ENCODE data around the gene CDC7. TPM values are rescaled to one million over a fixed set of nuclear protein-coding genes. Genes with fewer than 3 reads are reported as not detected.
"Not testable (repeated sequence)": the region's sequence is repeated elsewhere in the genome, so short reads cannot be mapped to it uniquely, and the experiment has no call there.

Gene CDC7
- 10 to 100 TPM; 31.1 to 32.0 TPM for total RNA-seq

DNA sequence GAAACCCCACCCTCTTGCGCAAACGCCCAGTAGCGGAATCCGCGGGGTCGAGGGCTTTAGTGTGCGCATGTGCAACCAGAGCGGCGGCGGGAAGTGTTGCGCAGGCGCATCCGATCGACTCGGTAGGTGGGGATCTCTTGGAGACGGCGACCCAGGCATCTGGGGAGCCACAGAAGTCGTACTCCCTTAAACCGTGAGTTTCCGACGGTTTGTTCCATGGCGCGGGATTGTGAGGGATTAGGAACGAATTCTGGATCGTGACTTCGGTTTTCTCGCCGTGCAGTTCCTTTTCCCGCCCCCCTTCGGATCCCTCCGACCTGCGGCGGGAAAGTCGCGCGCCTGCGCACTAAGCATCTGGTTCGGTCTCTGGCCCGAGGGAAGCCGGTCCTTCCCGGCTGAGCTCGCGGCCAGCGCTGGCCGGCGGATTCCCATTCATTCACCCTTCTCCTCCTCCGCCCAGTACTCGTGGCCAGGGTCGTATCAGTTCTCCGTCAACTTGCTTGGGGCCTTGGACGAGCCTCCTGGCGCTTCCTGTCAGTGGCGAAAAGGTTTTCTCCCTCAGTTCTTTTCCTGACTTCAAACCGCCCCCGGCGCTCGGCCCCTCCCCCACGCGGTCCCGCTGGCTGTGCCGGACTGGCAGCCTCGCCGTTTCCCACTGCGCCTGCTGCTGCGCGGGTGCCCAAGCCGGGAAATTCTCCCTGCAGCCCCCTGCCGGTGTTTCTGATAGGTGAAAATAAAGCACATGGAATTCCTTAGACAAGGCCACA is at the start of gene CDC7:
TSS of gene CDC7 (plus strand) at position 96 of the 767 bp plus-strand sequence. CDS start 866 bp downstream, outside the sequence.
- ChIA-PET POLR2A (interaction anchor here (0.7 kb wide), 2 partner anchors 76 to 314 kb away, joined by 3 to 5 read pairs; no protein-coding TSS in a partner anchor), CTCF (interaction anchor here (0.6 to 4.0 kb wide), 5 partner anchors 11 to 431 kb away, joined by 3 to 25 read pairs (median 4); no protein-coding TSS in a partner anchor)
- H3K4me1 Mint-ChIP-seq = peaks cover 25% of the 10 kb centered on the region
- H3K4me3 Mint-ChIP-seq = no peak within 1 kb of the TSS
- H3K9me3 Mint-ChIP-seq (ENCODE audit: low read depth) = no peaks in the 10 kb centered on the region
- intact Hi-C loops (cut with DNase I, micrococcal nuclease) = loop anchor here (1.0 to 10.0 kb wide), 15 partner anchors 55 to 1504 kb away; partner anchors contain the start of genes TGFBR3 (in 2 of the 2), BTBD8 (in 1 of the 2), GLMN (in 1 of the 2) and RPAP2 (in 1 of the 2)
- ATAC-seq (peak; percentile 88), DNase-seq (peak; percentile 93)
- no peaks in the 10 kb centered on the region for H3K27me3 Mint-ChIP-seq
- H3K27ac Mint-ChIP-seq = no peak within 1 kb of the TSS
- H3K36me3 Mint-ChIP-seq (ENCODE audit: low read depth) = peaks cover 28% of the 10 kb centered on the region

DNA sequence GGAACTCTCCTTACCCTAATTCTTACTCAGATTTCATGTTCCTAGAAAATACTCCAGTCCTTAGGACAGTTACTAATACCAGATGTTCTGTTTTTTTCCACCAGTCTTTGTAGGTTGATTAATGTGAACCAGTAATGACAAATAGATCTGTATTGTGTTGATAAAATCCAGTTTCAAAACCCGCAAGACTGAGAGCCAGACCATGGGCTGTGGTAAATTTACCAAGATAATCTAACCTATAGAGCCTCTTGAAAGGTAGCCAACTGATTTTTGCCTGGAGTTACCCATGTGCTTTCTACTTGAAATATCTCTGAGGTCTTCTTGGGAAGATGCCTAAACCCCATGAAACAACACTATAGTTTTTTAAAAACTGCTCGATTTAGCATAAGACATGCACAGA is 46.5 kb upstream of the CDC7 start:
- H3K27ac Mint-ChIP-seq = no peak overlapping the region
- no peak for DNase-seq
- no peak for ATAC-seq
- intact Hi-C loops (cut with DNase I, micrococcal nuclease) = no loop called here
- H3K27me3 Mint-ChIP-seq = peaks cover 1% of the 10 kb centered on the region
- POLR2A ChIA-PET = no interaction called here
- H3K9me3 Mint-ChIP-seq (ENCODE audit: low read depth) = no peaks in the 10 kb centered on the region
- no peaks in the 10 kb centered on the region for H3K4me1 Mint-ChIP-seq
- H3K4me3 Mint-ChIP-seq = no peak overlapping the region
- H3K36me3 Mint-ChIP-seq (ENCODE audit: low read depth) = no peaks in the 10 kb centered on the region
- CTCF ChIA-PET = no interaction called here

- intact Hi-C loops (cut with DNase I, micrococcal nuclease) = no loop called here
- no peaks in the 10 kb centered on the region for H3K4me1 Mint-ChIP-seq
- ChIA-PET CTCF (no interaction called here), POLR2A (no interaction called here)
- H3K27ac Mint-ChIP-seq = no peak overlapping the region
- H3K9me3 Mint-ChIP-seq (ENCODE audit: low read depth) = no peaks in the 10 kb centered on the region
- H3K36me3 Mint-ChIP-seq (ENCODE audit: low read depth) = no peaks in the 10 kb centered on the region
- DNase-seq (no peak), ATAC-seq (no peak)
- H3K4me3 Mint-ChIP-seq = no peak overlapping the region
- peaks cover 1% of the 10 kb centered on the region for H3K27me3 Mint-ChIP-seq
These were observed 45.3 kb upstream of the CDC7 start for GRCh38 chr1:91455334-91455733.

DNA sequence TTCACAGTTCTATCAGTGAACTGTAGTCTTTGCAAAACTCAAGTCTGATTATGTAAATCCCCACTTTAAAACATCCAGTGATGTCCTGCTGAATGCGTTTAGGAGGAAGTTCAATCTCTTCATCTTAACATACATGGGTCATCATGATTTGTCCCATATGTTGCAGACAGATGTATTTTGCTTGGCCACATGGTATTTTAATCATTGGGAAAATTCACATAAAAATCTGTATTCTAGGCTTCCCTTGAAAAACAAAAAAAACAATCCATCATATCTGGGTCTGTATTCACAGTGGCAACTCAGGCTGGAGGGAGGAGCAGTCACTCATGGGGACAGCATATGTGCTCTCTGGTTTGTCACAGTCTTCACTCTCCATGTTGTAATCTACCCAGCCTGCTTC is 44.8 kb upstream of the CDC7 start:
- ChIA-PET CTCF (no interaction called here), POLR2A (no interaction called here)
- intact Hi-C loops (cut with DNase I, micrococcal nuclease) = no loop called here
- H3K27ac Mint-ChIP-seq = no peak overlapping the region
- no peak overlapping the region for H3K4me3 Mint-ChIP-seq
- no peaks in the 10 kb centered on the region for H3K36me3 Mint-ChIP-seq (ENCODE audit: low read depth)
- no peaks in the 10 kb centered on the region for H3K4me1 Mint-ChIP-seq
- no peak for ATAC-seq
- H3K27me3 Mint-ChIP-seq = peaks cover 1% of the 10 kb centered on the region
- no peaks in the 10 kb centered on the region for H3K9me3 Mint-ChIP-seq (ENCODE audit: low read depth)
- no peak for DNase-seq

GRCh38 chr1:91465350-91465749 is 35.3 kb upstream of the CDC7 start:
- H3K27me3 Mint-ChIP-seq; H3K27ac Mint-ChIP-seq; CTCF ChIA-PET; H3K4me3 Mint-ChIP-seq; intact Hi-C loops (cut with DNase I, micrococcal nuclease); ATAC-seq; POLR2A ChIA-PET; DNase-seq; H3K36me3 Mint-ChIP-seq (ENCODE audit: low read depth); H3K4me1 Mint-ChIP-seq: not testable (repeated sequence)
- H3K9me3 Mint-ChIP-seq (ENCODE audit: low read depth) = peaks cover 21% of the 10 kb centered on the region

DNA sequence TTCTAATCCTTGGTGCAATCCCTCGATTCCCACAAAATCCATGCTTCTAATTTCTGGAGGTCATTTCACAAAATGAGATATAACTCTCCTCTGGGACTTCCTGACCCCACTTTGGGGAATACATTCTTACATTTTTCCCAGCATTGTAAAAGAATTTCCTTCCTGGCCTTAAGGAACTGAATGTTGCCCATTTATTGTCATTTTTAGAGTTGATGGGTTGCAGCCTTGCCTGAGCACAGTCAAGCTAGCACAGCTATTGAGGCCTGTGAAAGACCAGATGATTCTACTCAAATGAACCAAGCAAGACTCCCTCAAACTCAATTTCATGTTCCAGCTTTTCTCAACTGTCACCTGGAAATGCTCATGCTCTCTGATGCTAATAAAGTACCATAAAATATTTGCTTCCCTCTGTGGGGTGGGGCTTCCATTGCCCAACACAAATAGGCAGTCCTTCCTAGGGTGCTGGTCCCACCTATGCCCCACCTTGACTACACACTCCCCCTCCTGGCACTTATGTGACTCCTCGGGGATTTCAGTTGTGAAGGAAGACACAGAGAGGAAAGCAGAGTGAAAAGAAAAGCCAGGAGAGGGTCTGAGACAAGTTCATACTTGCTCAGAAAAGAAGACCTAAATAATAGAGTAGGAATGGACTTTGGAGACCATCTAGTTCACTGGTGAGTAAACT is 24.0 kb upstream of the CDC7 start:
- DNase-seq (no peak), ATAC-seq (no peak)
- Mint-ChIP-seq H3K27ac (no peak overlapping the region), H3K36me3 (ENCODE audit: low read depth) (no peaks in the 10 kb centered on the region), H3K4me3 (no peak overlapping the region), H3K4me1 (no peaks in the 10 kb centered on the region), H3K27me3 (no peaks in the 10 kb centered on the region), H3K9me3 (ENCODE audit: low read depth) (no peaks in the 10 kb centered on the region)
- CTCF ChIA-PET = interaction anchor here (0.8 kb wide), 1 partner anchor 34 kb away, joined by 4 read pairs; no protein-coding TSS in a partner anchor
- intact Hi-C loops (cut with DNase I, micrococcal nuclease) = no loop called here
- POLR2A ChIA-PET = no interaction called here

DNA sequence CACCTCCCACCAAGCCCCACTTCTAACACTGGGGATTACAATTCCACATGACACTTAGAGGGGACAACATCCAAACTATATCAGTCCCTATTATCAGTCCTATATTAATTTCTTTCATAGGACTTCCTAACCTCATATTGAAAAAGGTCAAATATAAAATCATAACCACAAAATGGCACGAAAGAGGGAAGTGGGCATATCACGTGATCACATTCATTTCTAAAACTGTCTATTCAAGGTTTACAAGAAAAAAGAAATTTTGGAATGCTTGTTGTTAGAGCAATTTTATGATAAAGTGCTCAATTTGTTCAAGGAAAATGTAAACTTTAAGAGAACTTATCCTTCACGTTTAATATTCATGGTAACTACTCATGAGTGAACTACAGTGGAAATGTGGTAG is 13.2 kb upstream of the CDC7 start:
- POLR2A ChIA-PET = no interaction called here
- Mint-ChIP-seq H3K27me3 (no peaks in the 10 kb centered on the region), H3K4me1 (peaks cover 8% of the 10 kb centered on the region), H3K4me3 (no peak overlapping the region), H3K27ac (no peak overlapping the region), H3K9me3 (ENCODE audit: low read depth) (peaks cover 6% of the 10 kb centered on the region), H3K36me3 (ENCODE audit: low read depth) (no peaks in the 10 kb centered on the region)
- ATAC-seq (no peak), DNase-seq (no peak)
- CTCF ChIA-PET = no interaction called here
- intact Hi-C loops (cut with DNase I, micrococcal nuclease) = no loop called here

GRCh38 chr1:91490501-91490900 is 10.2 kb upstream of the CDC7 start:
- Mint-ChIP-seq H3K4me1 (peaks cover 8% of the 10 kb centered on the region), H3K27me3 (no peaks in the 10 kb centered on the region), H3K36me3 (ENCODE audit: low read depth) (no peaks in the 10 kb centered on the region), H3K27ac (no peak overlapping the region), H3K9me3 (ENCODE audit: low read depth) (no peaks in the 10 kb centered on the region), H3K4me3 (no peak overlapping the region)
- CTCF ChIA-PET = no interaction called here
- POLR2A ChIA-PET = no interaction called here
- no peak for DNase-seq
- intact Hi-C loops (cut with DNase I, micrococcal nuclease) = no loop called here
- ATAC-seq = no peak

DNA sequence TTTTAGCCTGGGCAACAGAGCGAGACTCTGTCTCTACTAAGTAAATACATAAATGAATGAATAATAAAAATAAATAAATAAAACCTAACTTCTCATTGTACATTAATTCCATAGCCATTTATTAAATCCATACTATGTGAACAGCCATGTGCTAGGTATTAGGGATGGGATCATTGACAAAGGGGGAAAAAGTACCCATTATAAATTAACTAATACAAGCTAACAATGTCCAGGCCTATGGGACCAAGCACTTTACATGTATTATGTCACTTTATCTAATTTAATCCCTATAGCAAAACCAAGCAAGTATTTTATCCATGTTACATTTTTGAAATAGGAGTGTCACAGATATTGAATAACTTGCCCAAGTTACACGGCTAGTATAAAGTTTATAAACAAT is 2.6 kb upstream of the CDC7 start:
- Mint-ChIP-seq H3K4me1 (peaks cover 12% of the 10 kb centered on the region), H3K4me3 (no peak overlapping the region), H3K9me3 (ENCODE audit: low read depth) (no peaks in the 10 kb centered on the region), H3K36me3 (ENCODE audit: low read depth) (peaks cover 12% of the 10 kb centered on the region), H3K27ac (no peak overlapping the region), H3K27me3 (no peaks in the 10 kb centered on the region)
- ChIA-PET CTCF (interaction anchor here (1.7 kb wide), 1 partner anchor 18 kb away, joined by 3 read pairs; no protein-coding TSS in a partner anchor), POLR2A (no interaction called here)
- intact Hi-C loops (cut with DNase I, micrococcal nuclease) = no loop called here
- ATAC-seq (no peak), DNase-seq (no peak)

DNA sequence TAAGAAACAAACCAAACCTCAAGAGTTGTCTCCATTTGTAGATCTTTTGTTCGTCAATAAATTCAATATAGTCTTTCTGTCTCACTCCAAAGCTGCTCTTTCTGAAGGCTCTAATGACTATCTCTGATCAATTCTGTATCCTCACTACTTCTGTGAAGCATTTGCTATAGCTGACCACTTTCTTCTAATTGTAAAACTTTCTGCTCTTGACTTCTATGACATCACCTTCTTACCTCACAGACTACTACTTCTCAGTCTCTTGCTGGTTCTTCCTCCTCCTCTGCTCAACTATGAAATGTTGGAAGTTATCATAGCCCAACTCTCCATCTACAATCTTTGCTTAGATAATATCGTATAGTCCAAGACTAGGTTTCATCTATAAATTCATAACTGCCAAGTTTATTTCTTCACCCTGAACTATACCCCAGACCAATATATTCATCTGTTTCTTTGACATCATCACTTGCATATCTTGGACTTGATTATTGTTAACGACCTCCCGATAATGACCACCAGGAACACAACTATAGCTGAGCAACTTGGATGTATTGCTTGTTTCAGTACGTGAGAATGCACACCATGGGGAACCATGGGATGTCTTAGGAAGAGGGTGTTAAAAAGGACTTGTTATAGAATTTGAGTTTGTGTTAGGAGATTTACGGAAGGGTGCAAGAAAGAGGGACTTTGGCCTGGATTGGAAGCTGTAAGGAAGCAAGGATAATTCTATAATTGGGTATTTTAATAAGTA is 2.0 kb upstream of the CDC7 start:
- ChIA-PET CTCF (interaction anchor here (0.6 to 1.7 kb wide), 3 partner anchors 19 to 1698 kb away, joined by 3 read pairs; no protein-coding TSS in a partner anchor), POLR2A (no interaction called here)
- Mint-ChIP-seq H3K4me3 (no peak overlapping the region), H3K4me1 (peaks cover 12% of the 10 kb centered on the region), H3K9me3 (ENCODE audit: low read depth) (no peaks in the 10 kb centered on the region), H3K27ac (no peak overlapping the region), H3K27me3 (no peaks in the 10 kb centered on the region), H3K36me3 (ENCODE audit: low read depth) (peaks cover 12% of the 10 kb centered on the region)
- intact Hi-C loops (cut with DNase I, micrococcal nuclease) = no loop called here
- no peak for ATAC-seq
- no peak for DNase-seq

- H3K9me3 Mint-ChIP-seq (ENCODE audit: low read depth) = no peaks in the 10 kb centered on the region
- no peaks in the 10 kb centered on the region for H3K27me3 Mint-ChIP-seq
- DNase-seq (no peak), ATAC-seq (no peak)
- peaks cover 14% of the 10 kb centered on the region for H3K36me3 Mint-ChIP-seq (ENCODE audit: low read depth)
- POLR2A ChIA-PET = no interaction called here
- peaks cover 13% of the 10 kb centered on the region for H3K4me1 Mint-ChIP-seq
- CTCF ChIA-PET = interaction anchor here (0.6 to 1.7 kb wide), 4 partner anchors 20 to 1699 kb away, joined by 3 read pairs; no protein-coding TSS in a partner anchor
- no peak overlapping the region for H3K4me3 Mint-ChIP-seq
- intact Hi-C loops (cut with DNase I, micrococcal nuclease) = no loop called here
- H3K27ac Mint-ChIP-seq = no peak overlapping the region
These were observed 1.3 kb upstream of the CDC7 start for GRCh38 chr1:91499346-91499745.

All from activated CD4-positive, alpha-beta T cell treated with anti-CD3 and anti-CD28 coated beads for 36 hours (primary cell).